Heart right ventricle (tissue), 16 donors: ENCODE data around the gene SBF2. TPM values are rescaled to one million over a fixed set of nuclear protein-coding genes. Genes with fewer than 3 reads are reported as not detected.

ENCODE experiments used
- ATAC-seq, 8 donors: fragments of 200-7000 bp; cut with Tn5 transposase; one replicate each; pipeline ENCODE4 v1.9.1; 2020; ENCODE audit warnings: mild to moderate bottlenecking in 8 of 8, moderate library complexity in 8 of 8, moderate number of reproducible peaks in 1 of 8
- DNase-seq, 2 donors: peaks; one replicate each; pipeline ENCODE4 v3.0.0-alpha.2; 2020
- H3K27ac ChIP-seq, 10 donors: fragments of 200-600 bp; sonication (generic) in 2 of 10; one replicate each; pipeline versions ENCODE4 v1.5.0 to v1.8.0; 2020 to 2022; ENCODE audit warnings: mild to moderate bottlenecking in 3 of 10
- H3K27me3 ChIP-seq, 7 donors: fragments of 200-600 bp; one replicate each; pipeline ENCODE4 v1.8.0; 2021 to 2022; ENCODE audit warnings: mild to moderate bottlenecking in 2 of 7
- H3K36me3 ChIP-seq, 9 donors: fragments of 200-600 bp; sonication (generic) in 1 of 9; one replicate each; pipeline versions ENCODE4 v1.5.0 to v1.8.0; 2020 to 2022; ENCODE audit warnings: mild to moderate bottlenecking in 2 of 9
- H3K4me1 ChIP-seq, 9 donors: fragments of 200-600 bp; sonication (generic) in 1 of 9; one replicate each; pipeline versions ENCODE4 v1.5.0 to v1.8.0; 2020 to 2022; ENCODE audit warnings: mild to moderate bottlenecking in 4 of 9
- H3K4me3 ChIP-seq, 10 donors: fragments of 200-600 bp; sonication (generic) in 2 of 10; one replicate each; pipeline versions ENCODE4 v1.5.0 to v1.8.0; 2020 to 2022; ENCODE audit warnings: mild to moderate bottlenecking in 7 of 10, moderate library complexity in 2 of 10
- H3K9me3 ChIP-seq, 11 donors: fragments of 200-600 bp in 10 of 11; sonication (generic) in 2 of 11; one replicate each; pipeline versions ENCODE4 v1.5.0 to v1.8.0; 2013 to 2022; ENCODE audit warnings: mild to moderate bottlenecking in 2 of 11, control low read depth in 1 of 11, moderate library complexity in 1 of 11
- WGBS, 2 donors: extraction: QIAGEN DNeasy Blood & Tissue Kit; methylation state at CpG; one replicate each; pipeline ENCODE4 v1.1.7; 2013; ENCODE audit warnings: inconsistent platforms in 1 of 2; 5-methylcytosine and 5-hydroxymethylcytosine counted together
- intact Hi-C, 10 donors: fragments of 100-400 bp; cut with DNase I; formaldehyde crosslinking; loops; one replicate each; pipeline versions ENCODE4 v1.11.1 to v1.14.2; 2022
- polyA plus RNA-seq, 2 donors: library from polyadenylated mRNA; stranded (reverse); fragments of 200-250 nt; gene quantifications; one replicate each; pipeline ENCODE4 v1.2.3, GENCODE V29; 2013
- total RNA-seq, 10 donors: library from RNA; stranded (reverse); fragmentation: NEBNext Ultra II Directional in 3 of 10; extraction: Animal tissue kit (Norgen Biotek cat#: 25700) in 3 of 10; gene quantifications; one replicate each; pipeline versions ENCODE4 v1.2.1 to v1.2.4, GENCODE V29; 2021 to 2023
- TF ChIP-seq, protein P1 (sequence below), 9 donors: fragments of 200-600 bp; sonication (generic) in 2 of 9; IDR thresholded peaks; one replicate each; pipeline versions ENCODE4 v1.5.0 to v1.8.0; 2021 to 2022; ENCODE audit warnings: antibody characterized with exemption in 9 of 9, mild to moderate bottlenecking in 5 of 9, moderate library complexity in 1 of 9
- donor health status: Arrhythmogenic right ventricular cardiomyopathy.
- donor health status: ischemic (EF 13 %, LVEDD 7.1; RV severe dilation, severe dysfunction).
- donor health status: healthy with polysubstance abuse.
- donor health status: DM: no; HTN: yes; CAD: no.
- donor health status: DM: no; HTN: no; CAD: no.
- donor health status: ischemic (EF 25% LVEDD 6.9; RV normal size, moderate dysfunction).
- donor health status: ischemic (EF 25% LVEDD 5.7; RV mildly dilated, moderate dysfunction).
- donor health status: healthy.
- donor health status: DM: yes; HTN: yes; CAD: no.
- donor health status: Ischemic cardiomyopathy.
- donor health status: ischemic (EF 35%, LVEDD 5.7; RV mildly dilated, moderate dysfunction).
- donor health status: nonischemic (EF 11% LVEDD 7.7; RV severe dilation, severe dysfunction).
- donor health status: DM: yes; HTN: yes; CAD: no.
- donor health status: PGD.
- donor health status: ischemic (EF 29% LVEDD 5.4; RV normal size, mild dysfunction).
- donor health status: nonischemic (EF 23%, LVEDD 6.1; RV moderate dilation, normal function).

Gene SBF2
- total and polyA plus RNA-seq, 12 donors = 8.9 to 27.1 (median 21.2) TPM

DNA sequence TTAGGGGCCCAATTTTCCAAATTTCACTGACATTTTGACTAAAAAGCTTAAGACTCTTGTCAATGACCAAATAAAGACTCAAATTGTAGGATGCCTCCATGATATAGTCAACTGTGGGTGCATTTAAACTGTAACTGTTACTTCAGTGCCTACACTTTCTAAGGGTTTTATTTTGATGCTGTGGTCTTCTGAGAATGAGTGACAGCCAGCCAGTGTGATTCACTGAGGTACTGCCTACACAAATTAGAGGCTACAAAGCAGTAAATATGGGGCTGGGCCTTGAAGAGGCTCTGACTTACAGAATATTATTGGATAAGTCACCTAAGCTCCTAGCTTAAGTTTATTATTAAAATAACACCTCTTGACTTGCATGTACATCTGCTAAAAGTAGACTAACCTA is 419.6 kb downstream of the SBF2 start:
- H3K36me3 ChIP-seq = peaks cover 0 to 5% (median 0%) of the 10 kb centered on the region in 9 donors
- no peaks in the 10 kb centered on the region for H3K4me1 ChIP-seq
- H3K27ac ChIP-seq = no peak overlapping the region
- ATAC-seq (no peak), DNase-seq (no peak)
- no peak overlapping the region for H3K4me3 ChIP-seq
- intact Hi-C loops = loop anchor here in 1 of 10 donors (10.0 kb wide), 1 partner anchor 90 kb away; no protein-coding TSS in a partner anchor
- H3K27me3 ChIP-seq = no peaks in the 10 kb centered on the region
- peaks cover 0 to 30% (median 4%) of the 10 kb centered on the region in 11 donors for H3K9me3 ChIP-seq
- TF ChIP-seq, protein P1, sequence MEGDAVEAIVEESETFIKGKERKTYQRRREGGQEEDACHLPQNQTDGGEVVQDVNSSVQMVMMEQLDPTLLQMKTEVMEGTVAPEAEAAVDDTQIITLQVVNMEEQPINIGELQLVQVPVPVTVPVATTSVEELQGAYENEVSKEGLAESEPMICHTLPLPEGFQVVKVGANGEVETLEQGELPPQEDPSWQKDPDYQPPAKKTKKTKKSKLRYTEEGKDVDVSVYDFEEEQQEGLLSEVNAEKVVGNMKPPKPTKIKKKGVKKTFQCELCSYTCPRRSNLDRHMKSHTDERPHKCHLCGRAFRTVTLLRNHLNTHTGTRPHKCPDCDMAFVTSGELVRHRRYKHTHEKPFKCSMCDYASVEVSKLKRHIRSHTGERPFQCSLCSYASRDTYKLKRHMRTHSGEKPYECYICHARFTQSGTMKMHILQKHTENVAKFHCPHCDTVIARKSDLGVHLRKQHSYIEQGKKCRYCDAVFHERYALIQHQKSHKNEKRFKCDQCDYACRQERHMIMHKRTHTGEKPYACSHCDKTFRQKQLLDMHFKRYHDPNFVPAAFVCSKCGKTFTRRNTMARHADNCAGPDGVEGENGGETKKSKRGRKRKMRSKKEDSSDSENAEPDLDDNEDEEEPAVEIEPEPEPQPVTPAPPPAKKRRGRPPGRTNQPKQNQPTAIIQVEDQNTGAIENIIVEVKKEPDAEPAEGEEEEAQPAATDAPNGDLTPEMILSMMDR (IDR thresholded peaks at IDR 0.05) = no peak

DNA sequence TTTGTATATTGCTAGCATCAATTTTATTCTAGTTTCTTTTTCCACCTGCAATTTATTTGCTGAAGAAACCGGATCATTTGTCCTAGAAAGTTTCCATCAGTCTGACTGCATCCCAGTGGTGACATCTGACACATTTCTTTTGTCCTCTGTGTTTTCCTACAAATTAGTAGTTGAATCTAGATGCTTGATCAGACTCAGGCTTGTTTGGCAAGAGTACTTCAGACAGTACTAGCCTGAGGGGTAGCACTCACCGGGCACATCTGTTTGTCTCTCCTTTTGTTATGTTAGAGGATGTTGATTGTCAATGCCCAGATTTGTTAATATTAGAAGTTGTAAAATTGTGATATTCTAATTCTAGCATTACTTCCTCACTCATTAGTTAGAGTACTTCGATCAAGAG is 425.4 kb downstream of the SBF2 start:
- Histone ChIP-seq H3K27ac (no peak overlapping the region), H3K9me3 (peaks cover 0 to 28% (median 4%) of the 10 kb centered on the region in 11 donors), H3K36me3 (peaks cover 0 to 5% (median 0%) of the 10 kb centered on the region in 9 donors), H3K4me1 (no peaks in the 10 kb centered on the region), H3K4me3 (no peak overlapping the region), H3K27me3 (no peaks in the 10 kb centered on the region)
- TF ChIP-seq, protein P1 (IDR thresholded peaks at IDR 0.05) = no peak
- intact Hi-C loops = loop anchor here in 5 of 10 donors (10.0 kb wide), 3 partner anchors 106 to 456 kb away; partner anchors contain the start of gene ADM (in 1 of the 5)
- ATAC-seq (no peak), DNase-seq (no peak)
- 93 to 98% methylated on average over 3 of the region's 3 CpGs for WGBS, 2 donors

DNA sequence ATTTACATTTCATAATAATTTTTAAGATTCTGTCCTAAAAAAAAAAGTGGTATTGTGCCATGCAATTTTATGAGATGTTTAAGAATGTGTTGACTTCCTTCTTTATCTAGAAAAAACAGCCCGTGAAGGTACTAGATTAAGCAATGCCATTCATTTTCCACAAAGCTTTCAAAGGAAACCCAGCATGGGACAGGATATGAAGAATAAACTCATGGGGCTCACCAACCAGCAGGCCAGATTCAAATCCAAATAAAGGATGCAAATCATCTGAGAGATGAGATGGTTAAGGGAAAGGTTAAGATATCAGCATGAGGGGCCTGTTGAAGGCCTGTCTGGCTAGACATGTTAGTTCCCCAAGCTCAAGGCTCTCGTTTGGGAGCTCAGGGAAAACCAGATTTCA is 431.0 kb downstream of the SBF2 start:
- peaks cover 0 to 15% (median 11%) of the 10 kb centered on the region in 9 donors for H3K4me1 ChIP-seq
- peaks cover 0 to 3% (median 0%) of the 10 kb centered on the region in 11 donors for H3K9me3 ChIP-seq
- no peaks in the 10 kb centered on the region for H3K27me3 ChIP-seq
- TF ChIP-seq, protein P1 (IDR thresholded peaks at IDR 0.05) = no peak
- no peaks in the 10 kb centered on the region for H3K36me3 ChIP-seq
- no peak overlapping the region for H3K27ac ChIP-seq
- WGBS, 2 donors = 80% methylated on average over 2 of the region's 2 CpGs
- no peak overlapping the region for H3K4me3 ChIP-seq
- intact Hi-C loops = loop anchor here (1.0 to 10.0 kb wide), 9 partner anchors 106 to 462 kb away; partner anchors contain the start of gene ADM (in 3 of the 10)
- ATAC-seq (no peak), DNase-seq (no peak)

DNA sequence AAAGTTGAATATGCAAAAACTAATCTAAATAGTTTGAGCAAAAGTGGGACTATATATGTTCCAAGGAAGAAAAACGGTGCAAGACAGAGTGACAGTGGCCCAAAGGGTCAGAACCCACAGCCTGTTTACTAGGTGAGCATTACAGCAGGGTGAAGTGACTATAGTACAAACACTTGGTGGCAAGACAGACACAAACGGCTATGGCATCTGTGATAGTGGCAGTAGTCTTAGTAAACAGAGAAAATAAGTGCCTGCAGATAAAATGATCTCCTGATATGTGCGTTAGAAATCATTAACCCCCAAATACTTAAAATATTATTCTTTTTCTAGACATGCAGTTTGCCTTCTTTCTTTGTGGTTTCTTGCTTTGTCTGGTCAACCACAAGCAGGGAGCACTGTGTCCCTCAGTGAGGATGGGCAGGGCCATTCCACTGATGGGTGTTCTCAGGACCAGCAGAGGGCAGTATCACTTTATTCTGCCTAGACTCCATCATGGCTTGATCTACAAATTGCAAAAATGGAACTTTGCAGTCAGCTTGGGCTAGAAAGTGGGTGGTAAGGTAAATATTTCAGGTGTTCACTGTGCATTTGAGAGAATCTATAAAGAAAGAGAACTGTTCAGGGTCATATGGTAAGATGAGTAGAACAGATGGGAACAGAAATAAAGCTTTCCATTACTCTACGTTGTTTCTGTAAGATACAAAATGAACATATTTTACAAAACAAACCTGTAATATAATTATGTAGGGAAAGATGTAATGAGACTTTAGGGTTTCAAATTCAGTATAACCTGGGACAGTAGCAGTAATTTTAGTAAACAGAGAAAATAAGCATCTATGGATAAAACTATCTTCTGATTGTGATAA is 431.9 kb downstream of the SBF2 start:
- ATAC-seq (peak in 7 of 8 donors; percentile 77 to 90 (median 82)), DNase-seq (peak; percentile 13 to 39)
- no peaks in the 10 kb centered on the region for H3K27me3 ChIP-seq
- peaks cover 0 to 3% (median 0%) of the 10 kb centered on the region in 11 donors for H3K9me3 ChIP-seq
- peaks cover 0 to 2% (median 0%) of the 10 kb centered on the region in 9 donors for H3K36me3 ChIP-seq
- H3K27ac ChIP-seq = no peak overlapping the region
- TF ChIP-seq, protein P1 (IDR thresholded peaks at IDR 0.05) = peak; percentile 53 to 85 (median 74)
- H3K4me3 ChIP-seq = no peak overlapping the region
- H3K4me1 ChIP-seq = peaks cover 0 to 19% (median 13%) of the 10 kb centered on the region in 9 donors
- WGBS, 2 donors = 81 to 85% methylated on average over 4 of the region's 4 CpGs
- intact Hi-C loops = loop anchor here (1.0 to 10.0 kb wide), 9 partner anchors 105 to 463 kb away; partner anchors contain the start of gene ADM (in 3 of the 10)
